Neutrophil (primary cell): ENCODE results near the gene PCSK4.
"Not testable (repeated sequence)": the region's sequence is repeated elsewhere in the genome, so short reads cannot be mapped to it uniquely, and the experiment has no call there.

Experiments
- H3K27ac ChIP-seq: fragments of 200-600 bp; sonication (generic); 2 replicates; pipeline ENCODE4 v1.5.1; 2016; ENCODE audit warnings: mild to moderate bottlenecking, moderate library complexity
- H3K27me3 ChIP-seq: fragments of 200-600 bp; sonication (generic); 2 replicates; pipeline ENCODE4 v1.6.0; 2016; ENCODE audit warnings: mild to moderate bottlenecking
- H3K36me3 ChIP-seq: fragments of 200-600 bp; sonication (generic); 2 replicates; pipeline ENCODE4 v1.5.1; 2017
- H3K4me1 ChIP-seq, 2 experiments: fragments of 200-600 bp in 1 of 2; sonication (generic) in 1 of 2; 1 replicate in 1 of 2; 2 replicates in 1 of 2; pipeline versions ENCODE4 v1.5.1 to v1.6.1; 2013 to 2016; ENCODE audit warnings: low read depth in 1 of 2, low read length in 1 of 2, mild to moderate bottlenecking in 1 of 2, moderate library complexity in 1 of 2; ENCODE audit not compliant: control insufficient read depth in 1 of 2, insufficient read depth in 1 of 2
- H3K4me3 ChIP-seq, 2 experiments: fragments of 200-600 bp in 1 of 2; sonication (generic) in 1 of 2; 1 replicate in 1 of 2; 2 replicates in 1 of 2; pipeline ENCODE4 v1.5.1; 2013 to 2016; ENCODE audit warnings: low read depth in 1 of 2, low read length in 1 of 2, mild to moderate bottlenecking in 1 of 2, moderate library complexity in 1 of 2
- H3K9me3 ChIP-seq: fragments of 200-600 bp; sonication (generic); 2 replicates; pipeline ENCODE4 v1.5.1; 2016
- TF ChIP-seq, protein P1 (sequence below): fragments of 200-600 bp; sonication (generic); IDR thresholded peaks from 2 replicates; pipeline ENCODE4 v1.5.1; 2016; ENCODE audit warnings: antibody characterized with exemption

The PCSK4 gene

GRCh38 chr19:1523412-1524286 is 33.5 kb upstream of the PCSK4 start, which contains the start of gene PLK5:
Gene PLK5 (plus strand): TSS chr19:1524077. CDS start chr19:1526997, 2,920 bp downstream.
- TF ChIP-seq, protein P1, sequence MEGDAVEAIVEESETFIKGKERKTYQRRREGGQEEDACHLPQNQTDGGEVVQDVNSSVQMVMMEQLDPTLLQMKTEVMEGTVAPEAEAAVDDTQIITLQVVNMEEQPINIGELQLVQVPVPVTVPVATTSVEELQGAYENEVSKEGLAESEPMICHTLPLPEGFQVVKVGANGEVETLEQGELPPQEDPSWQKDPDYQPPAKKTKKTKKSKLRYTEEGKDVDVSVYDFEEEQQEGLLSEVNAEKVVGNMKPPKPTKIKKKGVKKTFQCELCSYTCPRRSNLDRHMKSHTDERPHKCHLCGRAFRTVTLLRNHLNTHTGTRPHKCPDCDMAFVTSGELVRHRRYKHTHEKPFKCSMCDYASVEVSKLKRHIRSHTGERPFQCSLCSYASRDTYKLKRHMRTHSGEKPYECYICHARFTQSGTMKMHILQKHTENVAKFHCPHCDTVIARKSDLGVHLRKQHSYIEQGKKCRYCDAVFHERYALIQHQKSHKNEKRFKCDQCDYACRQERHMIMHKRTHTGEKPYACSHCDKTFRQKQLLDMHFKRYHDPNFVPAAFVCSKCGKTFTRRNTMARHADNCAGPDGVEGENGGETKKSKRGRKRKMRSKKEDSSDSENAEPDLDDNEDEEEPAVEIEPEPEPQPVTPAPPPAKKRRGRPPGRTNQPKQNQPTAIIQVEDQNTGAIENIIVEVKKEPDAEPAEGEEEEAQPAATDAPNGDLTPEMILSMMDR = no peak
- H3K4me3 ChIP-seq = no peak within 1 kb of the TSS
- no peaks in the 10 kb centered on the region for H3K9me3 ChIP-seq
- no peaks in the 10 kb centered on the region for H3K36me3 ChIP-seq
- H3K27ac ChIP-seq = no peak within 1 kb of the TSS
- H3K4me1 ChIP-seq = no peaks in the 10 kb centered on the region
- peaks cover 87% of the 10 kb centered on the region for H3K27me3 ChIP-seq

DNA sequence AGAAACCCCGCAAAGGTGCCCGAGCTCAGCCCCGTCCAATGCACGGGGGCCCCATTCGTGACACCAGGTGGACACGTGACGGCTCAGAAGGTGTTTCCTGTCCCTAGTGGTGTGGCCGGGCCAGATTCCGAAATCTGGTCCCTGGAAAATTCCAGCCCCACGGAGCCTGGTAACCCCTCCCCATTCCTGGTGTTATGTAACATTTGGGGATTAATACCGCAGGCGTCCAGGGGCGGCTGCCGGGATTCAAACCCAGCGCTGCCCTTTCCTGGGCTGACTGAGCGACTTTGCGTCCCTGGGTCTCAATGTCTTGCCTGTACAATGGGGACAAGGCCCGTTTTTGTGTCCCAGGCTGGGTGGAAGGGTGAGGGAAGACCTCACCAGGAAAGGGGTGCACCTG is 32.7 kb upstream of the PCSK4 start:
- H3K27me3 ChIP-seq = peaks cover 90% of the 10 kb centered on the region
- H3K9me3 ChIP-seq = no peaks in the 10 kb centered on the region
- H3K36me3 ChIP-seq = no peaks in the 10 kb centered on the region
- no peak overlapping the region for H3K27ac ChIP-seq
- H3K4me1 ChIP-seq = no peaks in the 10 kb centered on the region
- TF ChIP-seq, protein P1 = no peak
- no peak overlapping the region for H3K4me3 ChIP-seq

GRCh38 chr19:1522061-1522460 is 31.9 kb upstream of the PCSK4 start:
- H3K4me1 ChIP-seq = no peaks in the 10 kb centered on the region
- H3K9me3 ChIP-seq = no peaks in the 10 kb centered on the region
- H3K27me3 ChIP-seq = peaks cover 87% of the 10 kb centered on the region
- H3K27ac ChIP-seq = no peak overlapping the region
- H3K4me3 ChIP-seq = no peak overlapping the region
- no peaks in the 10 kb centered on the region for H3K36me3 ChIP-seq
- TF ChIP-seq, protein P1 = no peak

- peaks cover 87% of the 10 kb centered on the region for H3K27me3 ChIP-seq
These were observed 31.5 kb upstream of the PCSK4 start for GRCh38 chr19:1521636-1522035.

DNA sequence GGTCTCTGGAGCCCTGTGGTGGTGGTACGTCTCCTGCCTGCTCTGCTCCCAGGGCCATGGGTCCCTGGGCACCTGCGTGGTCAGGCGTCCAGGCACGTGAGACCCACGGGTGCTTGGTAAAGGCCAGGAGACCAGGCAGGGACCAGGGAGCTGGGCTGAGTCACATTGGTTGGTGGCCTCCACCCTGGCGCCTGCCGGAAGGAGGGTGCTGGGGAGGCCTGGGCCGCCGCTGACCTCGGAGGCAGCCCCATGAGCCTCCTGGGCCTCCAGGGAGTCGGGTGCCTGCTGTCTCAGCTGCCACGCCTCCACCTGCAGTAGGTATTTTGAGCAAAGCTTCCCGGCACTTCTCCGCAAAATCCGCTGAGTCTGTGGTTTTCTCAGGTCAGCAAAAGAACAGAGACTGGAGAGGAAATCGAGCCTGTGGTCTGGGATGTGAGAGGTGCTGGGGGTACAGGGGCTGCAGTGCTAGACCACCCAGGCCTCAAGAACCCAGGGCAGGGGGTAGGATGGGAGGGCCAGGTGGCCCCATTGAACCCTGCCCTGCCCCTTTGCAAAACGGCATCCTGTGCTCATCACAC is 30.1 kb upstream of the PCSK4 start:
- Histone ChIP-seq H3K27me3 (peaks cover 87% of the 10 kb centered on the region), H3K4me3 (no peak overlapping the region), H3K9me3 (no peaks in the 10 kb centered on the region), H3K4me1 (no peaks in the 10 kb centered on the region), H3K36me3 (no peaks in the 10 kb centered on the region), H3K27ac (no peak overlapping the region)
- TF ChIP-seq, protein P1 = no peak

More at GRCh38 chr19:1521636-1522035, 31.5 kb upstream of the PCSK4 start:
- H3K4me3 ChIP-seq = no peak overlapping the region
- H3K9me3 ChIP-seq = no peaks in the 10 kb centered on the region
- TF ChIP-seq, protein P1 = no peak
- no peaks in the 10 kb centered on the region for H3K4me1 ChIP-seq
- H3K27ac ChIP-seq = no peak overlapping the region
- no peaks in the 10 kb centered on the region for H3K36me3 ChIP-seq

GRCh38 chr19:1519802-1520201 is 29.7 kb upstream of the PCSK4 start:
- not testable (repeated sequence) for H3K9me3 ChIP-seq, H3K36me3 ChIP-seq, H3K27ac ChIP-seq, H3K4me3 ChIP-seq, H3K4me1 ChIP-seq
- H3K27me3 ChIP-seq = peaks cover 87% of the 10 kb centered on the region
